Measurements from ENCODE around the gene AMOTL1.
"Not testable (repeated sequence)": the region's sequence is repeated elsewhere in the genome, so short reads cannot be mapped to it uniquely, and the experiment has no call there.

AMOTL1 gene

GRCh38 chr11:94880216-94880615 is 112.1 kb downstream of the AMOTL1 start:
- DNase-seq (ENCODE audit: low read depth): no peak

GRCh38 chr11:94882931-94883330 is 114.8 kb downstream of the AMOTL1 start:
- DNase-seq (ENCODE audit: low read depth): no peak

GRCh38 chr11:94883878-94884277 is 115.7 kb downstream of the AMOTL1 start:
- DNase-seq (ENCODE audit: low read depth): no peak

GRCh38 chr11:94884376-94884775 is 116.2 kb downstream of the AMOTL1 start:
- no peak for DNase-seq (ENCODE audit: low read depth)

- DNase-seq (ENCODE audit: low read depth): no peak
Observed at GRCh38 chr11:94885133-94885532, 117.0 kb downstream of the AMOTL1 start.

GRCh38 chr11:94885581-94885980 is 117.4 kb downstream of the AMOTL1 start:
- DNase-seq (ENCODE audit: low read depth): no peak

- DNase-seq (ENCODE audit: low read depth): no peak
Observed at GRCh38 chr11:94888204-94888603, 120.0 kb downstream of the AMOTL1 start.

GRCh38 chr11:94895451-94895850 is 127.3 kb downstream of the AMOTL1 start:
- DNase-seq (ENCODE audit: low read depth): no peak

- no peak for DNase-seq (ENCODE audit: low read depth)
Observed at GRCh38 chr11:94895971-94896370, 127.8 kb downstream of the AMOTL1 start.

- no peak for DNase-seq (ENCODE audit: low read depth)
Observed at GRCh38 chr11:94897330-94897768, 129.2 kb downstream of the AMOTL1 start.

GRCh38 chr11:94907226-94907625 is 139.1 kb downstream of the AMOTL1 start:
- no peak for DNase-seq (ENCODE audit: low read depth)

GRCh38 chr11:94909371-94909820 is 141.2 kb downstream of the AMOTL1 start:
- DNase-seq (ENCODE audit: low read depth): no peak

GRCh38 chr11:94910270-94910669 is 142.1 kb downstream of the AMOTL1 start:
- no peak for DNase-seq (ENCODE audit: low read depth)

- no peak for DNase-seq (ENCODE audit: low read depth)
Observed at GRCh38 chr11:94910779-94911178, 142.6 kb downstream of the AMOTL1 start.

- DNase-seq (ENCODE audit: low read depth): no peak
Observed at GRCh38 chr11:94912806-94913205, 144.7 kb downstream of the AMOTL1 start.

- not testable (repeated sequence) for DNase-seq (ENCODE audit: low read depth)
Observed at GRCh38 chr11:94913718-94914394, 145.7 kb downstream of the AMOTL1 start.

- DNase-seq (ENCODE audit: low read depth): no peak
Observed at GRCh38 chr11:94920311-94920710, 152.2 kb downstream of the AMOTL1 start.

- DNase-seq (ENCODE audit: low read depth): no peak
Observed at GRCh38 chr11:94922321-94923003, 154.3 kb downstream of the AMOTL1 start.

GRCh38 chr11:94923004-94923334 is 154.8 kb downstream of the AMOTL1 start:
- no peak for DNase-seq (ENCODE audit: low read depth)

- DNase-seq (ENCODE audit: low read depth): no peak
Observed at GRCh38 chr11:94924171-94924572, 156.0 kb downstream of the AMOTL1 start.

- DNase-seq (ENCODE audit: low read depth): no peak
Observed at GRCh38 chr11:94924612-94925011, 156.5 kb downstream of the AMOTL1 start.

GRCh38 chr11:94925422-94926270 is 157.5 kb downstream of the AMOTL1 start:
- no peak for DNase-seq (ENCODE audit: low read depth)

- DNase-seq (ENCODE audit: low read depth): no peak
Observed at GRCh38 chr11:94926271-94926625, 158.1 kb downstream of the AMOTL1 start.
